ENCODE data around the gene MYO5B.

DNA sequence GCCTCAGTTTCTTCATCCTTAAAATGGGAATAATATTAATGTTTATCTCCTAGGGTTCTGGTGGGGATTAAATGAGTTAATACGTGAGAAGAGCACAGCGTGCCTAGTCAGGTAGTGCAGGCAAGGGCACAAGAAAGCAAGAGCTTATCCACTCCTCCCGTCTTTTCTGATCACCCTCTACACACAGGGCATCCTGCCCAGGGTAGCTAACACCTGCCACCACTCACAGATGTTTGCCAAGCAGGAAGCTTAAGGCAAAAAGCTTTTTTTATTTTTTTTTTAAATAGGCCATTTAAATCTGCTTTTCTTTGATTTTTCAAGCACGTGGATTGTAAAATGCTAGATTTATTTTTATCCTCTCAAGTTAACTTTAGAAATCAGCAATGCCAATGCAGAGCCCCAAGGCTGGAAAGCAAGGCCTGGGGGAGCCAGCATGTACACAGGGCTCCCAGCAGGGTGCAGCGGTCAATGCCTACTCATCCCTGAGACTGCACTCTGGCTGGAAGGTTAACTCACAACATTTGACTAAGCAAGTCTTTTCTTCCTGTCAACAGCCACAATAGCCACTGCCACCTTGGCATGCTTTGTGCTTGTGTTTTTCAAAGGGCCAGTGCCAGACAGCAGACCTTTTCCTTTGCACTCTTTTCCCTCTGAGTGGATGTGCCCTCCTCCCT lies 295.2 kb downstream of the MYO5B start:
- no peak for TF ChIP-seq POLR2A (IDR thresholded peaks at IDR 0.05; ENCODE audit: low read depth)
- TF ChIP-seq EP300 (IDR thresholded peaks at IDR 0.05): no peak
- TF ChIP-seq, protein P1, sequence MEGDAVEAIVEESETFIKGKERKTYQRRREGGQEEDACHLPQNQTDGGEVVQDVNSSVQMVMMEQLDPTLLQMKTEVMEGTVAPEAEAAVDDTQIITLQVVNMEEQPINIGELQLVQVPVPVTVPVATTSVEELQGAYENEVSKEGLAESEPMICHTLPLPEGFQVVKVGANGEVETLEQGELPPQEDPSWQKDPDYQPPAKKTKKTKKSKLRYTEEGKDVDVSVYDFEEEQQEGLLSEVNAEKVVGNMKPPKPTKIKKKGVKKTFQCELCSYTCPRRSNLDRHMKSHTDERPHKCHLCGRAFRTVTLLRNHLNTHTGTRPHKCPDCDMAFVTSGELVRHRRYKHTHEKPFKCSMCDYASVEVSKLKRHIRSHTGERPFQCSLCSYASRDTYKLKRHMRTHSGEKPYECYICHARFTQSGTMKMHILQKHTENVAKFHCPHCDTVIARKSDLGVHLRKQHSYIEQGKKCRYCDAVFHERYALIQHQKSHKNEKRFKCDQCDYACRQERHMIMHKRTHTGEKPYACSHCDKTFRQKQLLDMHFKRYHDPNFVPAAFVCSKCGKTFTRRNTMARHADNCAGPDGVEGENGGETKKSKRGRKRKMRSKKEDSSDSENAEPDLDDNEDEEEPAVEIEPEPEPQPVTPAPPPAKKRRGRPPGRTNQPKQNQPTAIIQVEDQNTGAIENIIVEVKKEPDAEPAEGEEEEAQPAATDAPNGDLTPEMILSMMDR (IDR thresholded peaks at IDR 0.05): no peak
- no peak for TF ChIP-seq POLR2AphosphoS5 (IDR thresholded peaks at IDR 0.05)

Measured in esophagus muscularis mucosa (tissue), 4 donors.